HepG2 (cell line): ENCODE results near the gene USP2. TPM values are rescaled to one million over a fixed set of nuclear protein-coding genes. Genes with fewer than 3 reads are reported as not detected.
"Not testable (repeated sequence)": the region's sequence is repeated elsewhere in the genome, so short reads cannot be mapped to it uniquely, and the experiment has no call there.

ENCODE experiments used
- ATAC-seq: fragments of 200-7000 bp; cut with Tn5 transposase; 3 replicates; pipeline ENCODE4 v1.9.1; 2020; ENCODE audit warnings: mild to moderate bottlenecking, moderate library complexity
- BruUV-seq: library from RNA; stranded (reverse); fragments of 400-500 nt; replicated peaks from 2 replicates; lab custom pipeline; 2021; lab: Mats Ljungman, UMichigan
- CTCF ChIA-PET: fragments of 300-600 bp; formaldehyde crosslinking; extraction: SDS; loops from one replicate; lab custom pipeline; 2021; ENCODE audit warnings: low total read pairs, inconsistent platforms, low intra/inter-chr PET ratio; lab: Yijun Ruan, JAX
- POLR2A ChIA-PET: fragments of 350-600 bp; sonication (Branson Sonifier 250); formaldehyde crosslinking; loops from one replicate; lab custom pipeline; 2020; ENCODE audit warnings: antibody characterized with exemption, inconsistent platforms; lab: Yijun Ruan, JAX
- DNase-seq: peaks from one replicate; pipeline ENCODE4 v3.0.0-alpha.2; 2015; ENCODE audit warnings: low spot score
- FAIRE-seq: peaks from 3 replicates; lab custom pipeline; 2011; peaks lifted over from hg19 to GRCh38; lab: Jason Lieb, UNC
- H2AFZ ChIP-seq: one replicate; pipeline ENCODE4 v1.6.1; 2011; ENCODE audit warnings: low read length, inconsistent platforms
- H3K27ac ChIP-seq: fragments of 300-600 bp; 3 replicates; pipeline ENCODE4 v1.8.0; 2011; ENCODE audit warnings: mixed run types, mild to moderate bottlenecking, mixed read lengths, low read length, inconsistent platforms; ENCODE audit not compliant: insufficient read depth; ENCODE audit errors: extremely low read length
- H3K27me3 ChIP-seq, 2 experiments: fragments of 200-600 bp in 1 of 2; 2 replicates in 1 of 2; 3 replicates in 1 of 2; pipeline versions ENCODE4 v1.6.0 to v1.8.0; 2011; ENCODE audit warnings: low read length in 2 of 2, mild to moderate bottlenecking in 2 of 2, moderate library complexity in 2 of 2, inconsistent platforms in 1 of 2; ENCODE audit not compliant: insufficient read depth in 2 of 2, control insufficient read depth in 1 of 2
- H3K36me3 ChIP-seq, 2 experiments: fragments of 200-600 bp in 1 of 2; replicated peaks in 1 of 2; 2 replicates in 1 of 2; 3 replicates in 1 of 2; pipeline versions ENCODE4 v1.5.1 to v1.8.0; 2011; ENCODE audit warnings: low read length in 2 of 2, inconsistent platforms in 1 of 2; ENCODE audit not compliant: insufficient read depth in 2 of 2, control insufficient read depth in 1 of 2
- H3K4me1 ChIP-seq: 2 replicates; pipeline ENCODE4 v1.5.1; 2012; ENCODE audit warnings: low read length, inconsistent platforms; ENCODE audit not compliant: insufficient read depth
- H3K4me2 ChIP-seq: 2 replicates; pipeline ENCODE4 v1.6.0; 2011; ENCODE audit warnings: low read depth, low read length, inconsistent platforms
- H3K4me3 ChIP-seq, 3 experiments: fragments of 200-600 bp in 1 of 3; sonication (generic), shearing (Covaris generic) in 1 of 3; replicated peaks in 1 of 3; 2 replicates each; pipeline ENCODE4 v1.5.1; 2011 to 2016; ENCODE audit warnings: low read length in 3 of 3, inconsistent platforms in 2 of 3, low read depth in 2 of 3, mild to moderate bottlenecking in 2 of 3, control low read depth in 1 of 3, mixed read lengths in 1 of 3; ENCODE audit not compliant: insufficient read depth in 1 of 3
- H3K79me2 ChIP-seq: one replicate; pipeline ENCODE4 v1.6.1; 2011; ENCODE audit warnings: low read length, inconsistent platforms; ENCODE audit not compliant: insufficient read depth
- H3K9ac ChIP-seq: 2 replicates; pipeline ENCODE4 v1.6.0; 2011; ENCODE audit warnings: mild to moderate bottlenecking, low read depth, low read length, inconsistent platforms; ENCODE audit not compliant: insufficient read depth
- H3K9me3 ChIP-seq: 2 replicates; pipeline ENCODE4 v1.5.1; 2012; ENCODE audit warnings: mild to moderate bottlenecking, low read length
- H4K20me1 ChIP-seq: 2 replicates; pipeline ENCODE4 v1.6.0; 2011; ENCODE audit warnings: inconsistent platforms, mild to moderate bottlenecking, low read length, moderate library complexity; ENCODE audit not compliant: insufficient read depth
- FOXA1 ChIP-seq, 2 experiments: fragments of 450-650 bp in 1 of 2; sonication (generic) in 1 of 2; formaldehyde crosslinking in 1 of 2; IDR thresholded peaks; 2 replicates each; pipeline versions ENCODE4 v1.4.0 to v1.6.1; 2016 to 2020; ENCODE audit warnings: missing genetic modification reagents in 1 of 2
- GLI4 ChIP-seq: sonication (generic); formaldehyde crosslinking; IDR thresholded peaks from 2 replicates; pipeline ENCODE4 v1.5.1; 2020; ENCODE audit warnings: missing genetic modification reagents, mild to moderate bottlenecking, moderate library complexity, borderline replicate concordance
- HNRNPL ChIP-seq: fragments of 200-400 bp; formaldehyde crosslinking; IDR thresholded peaks from 2 replicates; pipeline ENCODE4 v1.6.1; 2017; ENCODE audit warnings: mild to moderate bottlenecking, low read depth, low read length
- HOXA5 ChIP-seq: sonication (generic); formaldehyde crosslinking; IDR thresholded peaks from 2 replicates; pipeline ENCODE4 v1.4.0; 2020; ENCODE audit warnings: missing genetic modification reagents
- ZNF460 ChIP-seq: sonication (generic); formaldehyde crosslinking; IDR thresholded peaks from 2 replicates; pipeline ENCODE4 v1.5.1; 2020; ENCODE audit warnings: missing genetic modification reagents, mild to moderate bottlenecking, borderline replicate concordance
- ZNF644 ChIP-seq: IDR thresholded peaks from 2 replicates; pipeline ENCODE4 v1.6.1; 2016; ENCODE audit warnings: low read depth
- ZNF850 ChIP-seq: sonication (generic); formaldehyde crosslinking; conservative IDR thresholded peaks from 2 replicates; pipeline ENCODE4 v1.9.0; 2021; ENCODE audit warnings: mild to moderate bottlenecking, missing genetic modification reagents
- WGBS: methylation state at CpG from one replicate; pipeline ENCODE4 v1.1.6; 2017; ENCODE audit warnings: low lambda C conversion rate; 5-methylcytosine and 5-hydroxymethylcytosine counted together
- in situ Hi-C: cut with HindIII; loops from 2 replicates; pipeline ENCODE4 v1.10.0; 2017; ENCODE audit warnings: low pct_unique_long_range_greater_than_20kb; ENCODE audit not compliant: extremely low pct_ligation_motif_present
- intact Hi-C: fragments of 100-400 bp; cut with micrococcal nuclease; formaldehyde crosslinking; loops from one replicate; pipeline ENCODE4 v1.10.0; 2022; ENCODE audit not compliant: unreplicated experiment
- polyA plus RNA-seq, 8 experiments: library from polyadenylated mRNA; depleted of rRNA in 3 of 8; stranded (reverse) in 7 of 8; unstranded in 1 of 8; fragments of >200 nt; fragmentation: Illumina TruSeq in 4 of 8; extraction: Trizol in 4 of 8; gene quantifications; 2 replicates each; pipeline versions ENCODE4 v1.2.1 to v1.2.3, GENCODE V29; 2011 to 2016; ENCODE audit warnings: low read depth in 4 of 8, missing spikeins in 1 of 8, mixed read lengths in 1 of 8; ENCODE audit not compliant: insufficient read depth in 1 of 8
- total RNA-seq, 5 experiments: library from RNA; depleted of rRNA; stranded (reverse); fragments of >200 nt; fragmentation: Illumina TruSeq; extraction: Trizol; gene quantifications; 2 replicates each; pipeline ENCODE4 v1.2.3, GENCODE V29; 2016; ENCODE audit warnings: low read depth in 1 of 5
- TF ChIP-seq, protein P1 (sequence below): sonication (generic); formaldehyde crosslinking; IDR thresholded peaks from 2 replicates; pipeline ENCODE4 v1.9.0; 2022; ENCODE audit warnings: low read depth, missing genetic modification reagents
- TF ChIP-seq, protein P2 (sequence below): IDR thresholded peaks from 2 replicates; pipeline ENCODE4 v1.6.1; 2018; ENCODE audit warnings: missing genetic modification reagents, mild to moderate bottlenecking, missing compliant biosample characterization
- TF ChIP-seq, protein P3 (sequence below): IDR thresholded peaks from 2 replicates; pipeline ENCODE4 v1.6.1; 2016; ENCODE audit warnings: control low read depth

The USP2 gene
- total and polyA plus RNA-seq, 2 of the 13 experiments (the other 11 are each of a cell fraction or from before 2014, with no cell fraction given): 2.5 to 6.0 TPM

DNA sequence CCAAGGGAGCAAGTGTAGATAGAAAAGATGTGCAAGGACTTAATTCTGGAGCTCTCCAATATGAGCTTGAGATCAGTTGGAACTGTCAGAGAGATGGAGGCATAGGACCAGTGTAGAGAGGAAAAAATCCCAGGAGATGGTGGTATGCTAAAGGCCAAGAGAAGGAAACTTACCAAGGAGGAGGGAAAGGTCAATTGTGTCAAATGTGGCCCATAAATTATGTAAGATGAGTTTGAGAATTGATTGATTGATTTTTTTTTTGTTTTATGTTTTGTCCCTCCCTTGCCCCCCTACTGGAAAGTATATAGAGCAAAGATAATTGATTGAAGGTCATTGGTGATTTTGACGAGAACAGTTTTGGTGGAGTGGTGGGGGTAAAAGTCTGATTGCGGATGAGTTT lies 2.8 kb upstream of the USP2 start (continued):
- TF ChIP-seq, protein P1, sequence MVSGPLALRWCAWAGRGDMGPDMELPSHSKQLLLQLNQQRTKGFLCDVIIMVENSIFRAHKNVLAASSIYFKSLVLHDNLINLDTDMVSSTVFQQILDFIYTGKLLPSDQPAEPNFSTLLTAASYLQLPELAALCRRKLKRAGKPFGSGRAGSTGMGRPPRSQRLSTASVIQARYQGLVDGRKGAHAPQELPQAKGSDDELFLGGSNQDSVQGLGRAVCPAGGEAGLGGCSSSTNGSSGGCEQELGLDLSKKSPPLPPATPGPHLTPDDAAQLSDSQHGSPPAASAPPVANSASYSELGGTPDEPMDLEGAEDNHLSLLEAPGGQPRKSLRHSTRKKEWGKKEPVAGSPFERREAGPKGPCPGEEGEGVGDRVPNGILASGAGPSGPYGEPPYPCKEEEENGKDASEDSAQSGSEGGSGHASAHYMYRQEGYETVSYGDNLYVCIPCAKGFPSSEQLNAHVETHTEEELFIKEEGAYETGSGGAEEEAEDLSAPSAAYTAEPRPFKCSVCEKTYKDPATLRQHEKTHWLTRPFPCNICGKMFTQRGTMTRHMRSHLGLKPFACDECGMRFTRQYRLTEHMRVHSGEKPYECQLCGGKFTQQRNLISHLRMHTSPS (CRISPR knock-in tag): no peak
- TF ChIP-seq HOXA5: no peak

DNA sequence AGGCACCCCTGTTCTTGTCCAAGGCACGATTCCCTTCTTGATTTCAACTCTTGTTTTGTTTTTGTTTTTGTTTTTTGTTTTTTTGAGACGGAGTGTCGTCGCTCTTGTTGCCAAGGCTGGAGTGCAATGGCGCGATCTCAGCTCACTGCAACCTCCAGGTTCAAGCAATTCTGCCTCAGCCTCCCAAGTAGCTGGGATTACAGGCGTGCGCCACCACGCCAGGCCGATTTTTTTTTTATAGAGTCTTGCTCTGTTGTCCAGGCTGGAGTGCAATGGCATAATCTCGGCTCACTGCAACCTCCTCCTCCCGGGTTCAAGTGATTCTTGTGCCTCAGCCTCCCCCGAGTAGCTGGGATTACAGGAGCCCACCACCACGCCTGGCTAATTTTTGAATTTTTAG lies 1.0 kb upstream of the USP2 start:
- H4K20me1 ChIP-seq, FAIRE-seq, H3K9ac ChIP-seq, in situ Hi-C loops, H3K27me3 ChIP-seq, BruUV-seq, H3K36me3 ChIP-seq, H2AFZ ChIP-seq, DNase-seq, intact Hi-C loops, H3K9me3 ChIP-seq, ATAC-seq, H3K27ac ChIP-seq: not testable (repeated sequence)
- ChIA-PET CTCF (interaction anchor here (2.1 kb wide), 1 partner anchor 44 kb away, joined by 13 read pairs; no protein-coding TSS in a partner anchor), POLR2A (interaction anchor here (2.6 kb wide), 1 partner anchor 21 kb away, joined by 12 read pairs; no protein-coding TSS in a partner anchor)
- peak; percentile 51; the same call in 1 of the 2 replicates for TF ChIP-seq ZNF460 (CRISPR knock-in tag)
- peaks cover 10% of the 10 kb centered on the region for H3K79me2 ChIP-seq
- peak overlapping the region; percentile 98 for H3K4me2 ChIP-seq
- H3K4me1 ChIP-seq: peaks cover 59% of the 10 kb centered on the region
- peak overlapping the region in 2 of 3 experiments; percentile 47 to 82; a peak in 1 of 6 replicates for H3K4me3 ChIP-seq
- 90% methylated on average over 14 of the region's 14 CpGs for WGBS

DNA sequence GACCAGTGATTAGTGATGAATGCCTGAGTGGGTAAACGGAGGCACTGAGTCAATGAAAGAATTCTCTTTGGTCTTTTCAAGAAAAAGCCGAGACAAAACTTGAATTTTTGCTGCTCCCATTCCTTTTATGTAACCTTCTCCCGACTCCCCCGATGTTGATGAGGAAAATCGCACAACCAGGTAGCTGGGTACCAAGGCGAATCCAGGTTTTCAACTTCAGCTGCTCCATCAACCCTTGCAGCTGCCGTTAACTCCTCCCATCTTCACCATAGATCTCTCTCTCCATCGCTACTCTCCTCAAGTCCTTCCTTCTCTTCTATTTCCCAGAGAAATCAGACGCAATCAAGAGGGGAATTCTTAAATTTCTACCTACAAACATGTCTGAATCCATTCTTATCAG lies 611 bp upstream of the USP2 start:
- Histone ChIP-seq H3K27me3 (no peaks in the 10 kb centered on the region; a peak in 1 of 5 replicates), H3K9ac (peak overlapping the region; percentile 72), H2AFZ (no peak overlapping the region), H3K4me1 (peaks cover 63% of the 10 kb centered on the region), H3K27ac (peak overlapping the region; percentile 55), H3K9me3 (no peaks in the 10 kb centered on the region), H3K4me3 (peak overlapping the region; percentile 47 to 82 (median 53)), H3K4me2 (peak overlapping the region; percentile 98), H4K20me1 (no peaks in the 10 kb centered on the region), H3K36me3 (no peaks in the 10 kb centered on the region), H3K79me2 (peaks cover 12% of the 10 kb centered on the region)
- in situ Hi-C loops (no loop called here), intact Hi-C loops (no loop called here)
- ChIA-PET POLR2A (interaction anchor here (2.6 to 3.6 kb wide), 2 partner anchors 11 to 20 kb away, joined by 12 to 25 read pairs; no protein-coding TSS in a partner anchor), CTCF (interaction anchor here (1.0 to 2.1 kb wide), 2 partner anchors 21 to 44 kb away, joined by 3 to 13 read pairs; no protein-coding TSS in a partner anchor)
- WGBS: 33% methylated on average over 9 of the region's 9 CpGs
- BruUV-seq: TSS peak; percentile 77
- DNase-seq (no peak), FAIRE-seq (no peak), ATAC-seq (no peak)
- TF ChIP-seq FOXA1 (IDR thresholded peaks at IDR 0.05): no peak
- TF ChIP-seq FOXA1 (CRISPR knock-in tag; IDR thresholded peaks at IDR 0.05): no peak
- TF ChIP-seq ZNF644: no peak
- TF ChIP-seq ZNF850 (CRISPR knock-in tag): no peak
- TF ChIP-seq, protein P2, sequence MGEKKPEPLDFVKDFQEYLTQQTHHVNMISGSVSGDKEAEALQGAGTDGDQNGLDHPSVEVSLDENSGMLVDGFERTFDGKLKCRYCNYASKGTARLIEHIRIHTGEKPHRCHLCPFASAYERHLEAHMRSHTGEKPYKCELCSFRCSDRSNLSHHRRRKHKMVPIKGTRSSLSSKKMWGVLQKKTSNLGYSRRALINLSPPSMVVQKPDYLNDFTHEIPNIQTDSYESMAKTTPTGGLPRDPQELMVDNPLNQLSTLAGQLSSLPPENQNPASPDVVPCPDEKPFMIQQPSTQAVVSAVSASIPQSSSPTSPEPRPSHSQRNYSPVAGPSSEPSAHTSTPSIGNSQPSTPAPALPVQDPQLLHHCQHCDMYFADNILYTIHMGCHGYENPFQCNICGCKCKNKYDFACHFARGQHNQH: no peak
- TF ChIP-seq, protein P3, sequence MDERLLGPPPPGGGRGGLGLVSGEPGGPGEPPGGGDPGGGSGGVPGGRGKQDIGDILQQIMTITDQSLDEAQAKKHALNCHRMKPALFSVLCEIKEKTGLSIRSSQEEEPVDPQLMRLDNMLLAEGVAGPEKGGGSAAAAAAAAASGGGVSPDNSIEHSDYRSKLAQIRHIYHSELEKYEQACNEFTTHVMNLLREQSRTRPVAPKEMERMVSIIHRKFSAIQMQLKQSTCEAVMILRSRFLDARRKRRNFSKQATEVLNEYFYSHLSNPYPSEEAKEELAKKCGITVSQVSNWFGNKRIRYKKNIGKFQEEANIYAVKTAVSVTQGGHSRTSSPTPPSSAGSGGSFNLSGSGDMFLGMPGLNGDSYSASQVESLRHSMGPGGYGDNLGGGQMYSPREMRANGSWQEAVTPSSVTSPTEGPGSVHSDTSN (CRISPR knock-in tag): no peak
- no peak for TF ChIP-seq HNRNPL
- TF ChIP-seq GLI4: no peak
